Measurements from ENCODE around the gene SULT1A1.

GRCh38 chr16:28569968-28570752 is 39.7 kb downstream of the SULT1A1 start:
- TF ChIP-seq TAF1 (IDR thresholded peaks at IDR 0.05; ENCODE audit: borderline replicate concordance, insufficient read depth, low read length): no peak
- no peak for TF ChIP-seq REST (IDR thresholded peaks at IDR 0.05; ENCODE audit: insufficient read depth in 1 of 2, low read depth in 2 of 2, low read length in 2 of 2)
- TF ChIP-seq SIN3A (IDR thresholded peaks at IDR 0.05; ENCODE audit: borderline replicate concordance, insufficient read depth, low read length): no peak
- TF ChIP-seq POLR2AphosphoS5 (IDR thresholded peaks at IDR 0.05; ENCODE audit: low read depth, low read length): no peak
